ENCODE data around the gene PPID.
"Not testable (repeated sequence)": the region's sequence is repeated elsewhere in the genome, so short reads cannot be mapped to it uniquely, and the experiment has no call there.

The PPID gene

DNA sequence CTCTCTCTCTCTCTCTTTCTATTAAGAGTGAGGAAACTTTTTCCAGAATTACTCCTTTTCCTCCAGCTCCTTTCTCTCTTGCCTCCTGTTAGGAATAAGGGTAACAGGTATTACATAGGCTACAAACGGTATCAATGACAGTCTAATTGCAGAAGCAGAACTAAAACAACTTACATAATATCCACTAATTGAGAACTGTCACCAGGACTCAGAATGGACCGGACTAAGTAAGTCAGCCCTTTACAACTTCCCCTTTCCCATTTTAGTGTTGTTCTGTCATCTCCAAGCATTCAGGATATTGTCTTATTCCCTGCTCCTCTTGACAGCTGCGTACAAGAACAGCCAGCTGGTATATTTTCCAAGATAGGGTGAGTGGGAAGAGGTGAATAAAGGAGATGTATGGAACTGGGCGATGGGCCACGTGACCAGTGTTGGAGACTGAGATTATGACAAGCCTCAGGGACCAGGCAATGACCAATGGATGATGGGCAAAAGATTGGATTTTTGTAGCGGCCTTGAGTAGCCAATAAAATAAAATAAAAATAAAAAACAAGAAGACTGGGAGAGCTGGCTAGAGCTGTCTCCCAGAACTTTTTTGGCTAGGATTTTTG, 43.3 kb upstream of the PPID start:
- in situ Hi-C loops (cut with MboI; ENCODE audit: low pct_unique_long_range_greater_than_20kb, low sequenced_read_pairs, unreplicated experiment) = no loop called here
- TF ChIP-seq, protein P1, sequence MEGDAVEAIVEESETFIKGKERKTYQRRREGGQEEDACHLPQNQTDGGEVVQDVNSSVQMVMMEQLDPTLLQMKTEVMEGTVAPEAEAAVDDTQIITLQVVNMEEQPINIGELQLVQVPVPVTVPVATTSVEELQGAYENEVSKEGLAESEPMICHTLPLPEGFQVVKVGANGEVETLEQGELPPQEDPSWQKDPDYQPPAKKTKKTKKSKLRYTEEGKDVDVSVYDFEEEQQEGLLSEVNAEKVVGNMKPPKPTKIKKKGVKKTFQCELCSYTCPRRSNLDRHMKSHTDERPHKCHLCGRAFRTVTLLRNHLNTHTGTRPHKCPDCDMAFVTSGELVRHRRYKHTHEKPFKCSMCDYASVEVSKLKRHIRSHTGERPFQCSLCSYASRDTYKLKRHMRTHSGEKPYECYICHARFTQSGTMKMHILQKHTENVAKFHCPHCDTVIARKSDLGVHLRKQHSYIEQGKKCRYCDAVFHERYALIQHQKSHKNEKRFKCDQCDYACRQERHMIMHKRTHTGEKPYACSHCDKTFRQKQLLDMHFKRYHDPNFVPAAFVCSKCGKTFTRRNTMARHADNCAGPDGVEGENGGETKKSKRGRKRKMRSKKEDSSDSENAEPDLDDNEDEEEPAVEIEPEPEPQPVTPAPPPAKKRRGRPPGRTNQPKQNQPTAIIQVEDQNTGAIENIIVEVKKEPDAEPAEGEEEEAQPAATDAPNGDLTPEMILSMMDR (IDR thresholded peaks at IDR 0.05; ENCODE audit: extremely low read depth, insufficient read depth, missing control alignments) = no peak
- no peak for DNase-seq (ENCODE audit: low spot score)

DNA sequence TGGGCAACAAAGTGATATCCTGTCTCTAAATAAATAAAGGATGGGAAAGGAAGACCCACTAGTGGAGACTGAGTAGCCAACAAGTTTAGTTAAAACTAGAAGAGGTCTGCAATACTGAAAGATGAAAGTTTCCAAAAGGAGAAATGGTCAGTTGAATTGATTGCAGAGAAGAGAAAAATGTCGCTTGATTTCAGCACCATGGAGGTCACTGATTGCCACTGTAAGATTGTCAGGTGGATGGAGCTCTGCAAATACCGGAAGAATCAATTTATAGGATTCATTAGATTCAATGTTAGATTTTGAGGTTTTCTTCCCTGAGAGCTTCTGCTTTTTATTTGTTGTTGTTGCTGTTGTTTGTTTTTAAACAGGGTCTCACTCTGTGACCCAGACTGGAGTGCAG, 40.3 kb upstream of the PPID start:
- no peak for DNase-seq (ENCODE audit: low spot score)
- TF ChIP-seq, protein P1 (IDR thresholded peaks at IDR 0.05; ENCODE audit: extremely low read depth, insufficient read depth, missing control alignments) = no peak
- in situ Hi-C loops (cut with MboI; ENCODE audit: low pct_unique_long_range_greater_than_20kb, low sequenced_read_pairs, unreplicated experiment) = no loop called here

DNA sequence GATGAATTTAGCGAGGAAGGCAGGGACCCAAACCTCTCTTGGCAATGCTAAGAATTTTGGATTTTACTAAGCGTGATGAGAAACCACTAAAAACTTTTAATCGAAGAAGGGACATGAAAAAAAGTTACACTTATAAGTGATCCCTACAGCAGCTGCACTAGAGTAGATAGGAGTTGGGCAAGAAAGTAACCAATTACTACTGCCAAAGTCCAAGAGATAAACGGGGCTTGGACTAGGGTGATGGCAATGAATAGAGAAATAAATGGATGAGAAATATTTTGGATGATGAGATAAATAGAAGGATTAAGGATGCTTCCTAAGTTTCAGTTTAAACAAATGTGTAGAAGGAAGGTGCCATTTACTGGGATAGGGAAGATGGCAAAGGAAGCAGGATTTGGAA, 39.4 kb upstream of the PPID start:
- TF ChIP-seq, protein P1 (IDR thresholded peaks at IDR 0.05; ENCODE audit: extremely low read depth, insufficient read depth, missing control alignments) = no peak
- no peak for DNase-seq (ENCODE audit: low spot score)
- in situ Hi-C loops (cut with MboI; ENCODE audit: low pct_unique_long_range_greater_than_20kb, low sequenced_read_pairs, unreplicated experiment) = no loop called here

DNA sequence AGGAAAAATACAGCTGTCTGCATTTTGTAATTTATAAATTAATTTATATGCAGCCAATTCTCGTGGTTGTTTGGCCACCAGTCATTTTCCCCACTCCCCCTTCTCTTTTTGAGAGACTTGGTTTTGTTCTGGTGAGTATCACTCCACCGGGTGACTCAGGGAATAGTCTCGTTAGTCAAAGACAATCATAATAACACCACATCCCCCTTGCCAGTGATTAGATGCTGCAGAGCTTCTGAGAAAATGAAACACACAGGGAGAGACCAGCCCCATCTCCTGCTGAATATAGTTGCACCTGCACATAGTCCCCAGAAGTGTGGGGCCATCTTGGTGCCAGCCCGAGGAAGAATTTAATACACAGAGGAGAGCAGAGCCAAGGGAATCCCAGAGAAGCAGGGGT, 37.7 kb upstream of the PPID start:
- no peak for DNase-seq (ENCODE audit: low spot score)
- TF ChIP-seq, protein P1 (IDR thresholded peaks at IDR 0.05; ENCODE audit: extremely low read depth, insufficient read depth, missing control alignments) = no peak
- in situ Hi-C loops (cut with MboI; ENCODE audit: low pct_unique_long_range_greater_than_20kb, low sequenced_read_pairs, unreplicated experiment) = no loop called here

DNA sequence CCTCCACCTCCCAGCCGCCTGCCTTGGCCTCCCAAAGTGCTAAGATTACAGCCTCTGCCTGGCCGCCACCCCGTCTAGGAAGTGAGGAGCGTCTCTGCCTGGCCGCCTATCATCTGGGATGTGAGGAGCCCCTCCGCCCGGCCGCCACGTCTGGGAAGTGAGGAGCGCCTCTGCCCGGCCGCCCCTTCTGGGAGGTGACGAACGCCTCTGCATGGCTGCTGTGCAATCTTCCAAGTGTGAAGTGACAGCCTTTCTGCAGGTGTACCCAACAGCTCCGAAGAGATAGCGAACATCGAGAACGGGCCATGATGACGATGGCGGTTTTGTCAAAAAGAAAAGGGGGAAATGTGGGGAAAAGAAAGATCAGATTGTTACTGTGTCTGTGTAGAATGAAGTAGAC, 36.3 kb upstream of the PPID start:
- in situ Hi-C loops (cut with MboI; ENCODE audit: low pct_unique_long_range_greater_than_20kb, low sequenced_read_pairs, unreplicated experiment); DNase-seq (ENCODE audit: low spot score): not testable (repeated sequence)

DNA sequence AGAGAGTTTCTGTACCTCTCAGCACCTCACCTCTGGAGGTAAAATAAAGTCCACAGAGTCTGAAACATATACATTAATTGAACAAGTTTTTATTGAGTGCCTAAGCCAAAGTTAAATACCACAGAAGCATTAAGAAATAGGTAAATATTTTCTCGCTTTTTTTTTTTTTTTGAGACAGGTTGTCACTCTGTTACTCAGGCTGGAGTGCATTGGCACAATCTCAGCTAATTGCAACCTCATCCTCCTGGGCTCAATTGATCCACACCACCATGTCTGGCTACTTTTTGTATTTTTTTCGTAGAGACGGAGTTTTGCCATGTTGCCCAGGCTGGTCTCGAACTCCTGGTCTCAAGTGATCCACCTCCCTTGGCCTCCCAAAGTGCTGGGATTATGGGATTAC, 35.5 kb upstream of the PPID start:
- TF ChIP-seq, protein P1 (IDR thresholded peaks at IDR 0.05; ENCODE audit: extremely low read depth, insufficient read depth, missing control alignments) = no peak
- in situ Hi-C loops (cut with MboI; ENCODE audit: low pct_unique_long_range_greater_than_20kb, low sequenced_read_pairs, unreplicated experiment) = no loop called here
- no peak for DNase-seq (ENCODE audit: low spot score)

DNA sequence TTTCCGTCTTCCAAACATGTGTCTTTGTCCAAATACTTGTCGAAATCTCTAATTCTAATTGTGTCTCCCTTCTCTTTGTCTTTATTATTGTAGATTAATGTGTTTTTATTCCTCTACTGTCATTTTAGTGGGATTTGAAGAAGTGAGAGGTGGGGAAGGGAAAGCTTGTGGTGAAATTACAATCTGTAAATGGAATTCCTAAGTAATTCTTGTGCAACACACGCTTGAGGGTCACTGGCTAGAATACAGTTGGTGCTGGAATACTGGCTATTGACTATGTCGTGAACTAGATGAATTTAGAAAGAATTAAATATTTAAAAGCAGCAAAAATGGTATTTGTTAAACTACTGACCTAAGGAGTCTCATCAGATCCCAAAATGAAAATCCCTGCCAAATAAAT, 34.9 kb upstream of the PPID start:
- TF ChIP-seq, protein P1 (IDR thresholded peaks at IDR 0.05; ENCODE audit: extremely low read depth, insufficient read depth, missing control alignments) = no peak
- no peak for DNase-seq (ENCODE audit: low spot score)
- in situ Hi-C loops (cut with MboI; ENCODE audit: low pct_unique_long_range_greater_than_20kb, low sequenced_read_pairs, unreplicated experiment) = no loop called here
